Psoas muscle (tissue), 8 donors: ENCODE data around the gene RPL29. TPM values are rescaled to one million over a fixed set of nuclear protein-coding genes. Genes with fewer than 3 reads are reported as not detected.

Source experiments
- ATAC-seq, 4 donors: fragments of 200-7000 bp; cut with Tn5 transposase; one replicate each; pipeline ENCODE4 v1.9.1; 2020; ENCODE audit warnings: moderate library complexity in 3 of 4, mild to moderate bottlenecking in 2 of 4
- DNase-seq, 2 donors: peaks; one replicate each; pipeline ENCODE4 v3.0.0-alpha.2; 2020
- H3K27ac ChIP-seq: fragments of 200-600 bp; one replicate; pipeline ENCODE4 v1.8.0; 2022
- H3K27me3 ChIP-seq, 3 donors: fragments of 200-600 bp in 1 of 3; one replicate each; pipeline versions ENCODE4 v1.6.1 to v1.8.0; 2013 to 2022; ENCODE audit warnings: low read length in 2 of 3, mild to moderate bottlenecking in 2 of 3, moderate library complexity in 1 of 3; ENCODE audit not compliant: insufficient read depth in 3 of 3
- H3K36me3 ChIP-seq, 2 donors: fragments of 200-600 bp in 1 of 2; one replicate each; pipeline versions ENCODE4 v1.6.1 to v1.8.0; 2013 to 2022; ENCODE audit warnings: low read depth in 1 of 2, mild to moderate bottlenecking in 1 of 2, moderate library complexity in 1 of 2; ENCODE audit not compliant: insufficient read depth in 1 of 2
- H3K4me1 ChIP-seq: fragments of 200-600 bp; one replicate; pipeline ENCODE4 v1.8.0; 2022
- H3K4me3 ChIP-seq: fragments of 200-600 bp; one replicate; pipeline ENCODE4 v1.8.0; 2022; ENCODE audit warnings: mild to moderate bottlenecking
- H3K9me3 ChIP-seq: fragments of 200-600 bp; one replicate; pipeline ENCODE4 v1.8.0; 2022
- WGBS, 3 donors: extraction: QIAGEN DNeasy Blood & Tissue Kit; methylation state at CpG; one replicate each; pipeline versions ENCODE4 v1.1.6 to v1.1.7; 2013; 5-methylcytosine and 5-hydroxymethylcytosine counted together
- intact Hi-C, 2 donors: fragments of 100-400 bp; cut with DNase I; formaldehyde crosslinking; loops; one replicate each; pipeline versions ENCODE4 v1.11.0 to v1.14.2; 2022
- polyA plus RNA-seq, 3 donors: library from polyadenylated mRNA; stranded (reverse); fragments of 200-250 nt; gene quantifications; one replicate each; pipeline ENCODE4 v1.2.3, GENCODE V29; 2013
- total RNA-seq, 4 donors: library from RNA; stranded (reverse); fragmentation: NEBNext Ultra II Directional in 2 of 4; extraction: Animal tissue kit (Norgen Biotek cat#: 25700) in 2 of 4; gene quantifications; one replicate each; pipeline versions ENCODE4 v1.2.1 to v1.2.4, GENCODE V29; 2021 to 2023
- TF ChIP-seq, protein P1 (sequence below): fragments of 200-600 bp; IDR thresholded peaks from one replicate; pipeline ENCODE4 v1.8.0; 2022; ENCODE audit warnings: antibody characterized with exemption
- donor health status: healthy with polysubstance abuse.
- donor health status: DM: no; HTN: no; CAD: no; lungs with moderate emphysema.
- donor health status: Bipolar disorder and iron deficiency.
- donor health status: healthy.
- donor health status: DM: yes; HTN: yes; CAD: no.
- donor health status: DM: no; HTN: no; CAD: no.
- donor health status: DM: no; HTN: no; CAD: no.
- donor health status: DM: yes; HTN: yes; CAD: no.

RPL29 gene
- total and polyA plus RNA-seq, 7 donors: 1,113 to 2,767 (median 1,294) TPM

DNA sequence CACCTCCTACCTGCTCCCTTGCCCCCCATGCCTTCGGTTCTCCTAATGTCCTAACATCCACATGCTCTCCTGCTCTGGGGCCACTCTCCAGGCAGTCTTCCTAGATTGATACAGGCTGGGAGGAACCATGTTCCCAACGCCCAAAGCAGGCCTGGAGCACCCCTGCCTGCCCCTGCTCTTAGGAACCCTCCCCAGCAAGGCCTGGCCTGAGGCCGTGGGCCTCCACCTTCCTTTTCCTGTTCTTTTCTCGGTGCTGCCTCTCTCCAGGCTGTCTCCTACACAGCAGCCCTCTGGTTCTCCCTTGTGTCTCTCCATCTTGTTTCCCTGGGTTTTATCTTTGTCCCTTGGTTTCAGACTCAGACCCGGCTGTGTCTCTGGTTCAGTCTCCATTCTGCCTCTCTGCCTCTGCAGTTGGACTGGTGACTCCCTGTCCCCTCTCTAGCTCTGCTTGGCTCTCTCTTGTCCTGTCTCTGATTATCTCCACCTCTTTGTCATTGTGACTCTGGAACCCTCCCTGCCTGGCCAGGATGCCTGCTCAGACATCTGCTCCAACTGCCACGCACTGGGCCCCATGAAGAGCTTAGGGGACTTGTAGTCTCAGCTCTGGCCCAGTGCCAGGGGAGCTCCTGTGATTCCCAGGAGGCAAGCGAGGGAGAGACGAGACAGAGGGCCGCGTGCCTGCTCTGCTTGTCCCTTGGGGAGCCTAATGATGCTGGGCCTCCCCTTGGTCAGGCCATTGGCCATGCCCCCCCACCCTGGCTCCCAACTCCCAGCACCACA is 26.0 kb upstream of the RPL29 start:
- WGBS, 3 donors: 39 to 47% (median 42%) methylated on average over 10 of the region's 10 CpGs
- H3K27me3 ChIP-seq: no peaks in the 10 kb centered on the region
- H3K36me3 ChIP-seq: no peaks in the 10 kb centered on the region
- ATAC-seq: no peak
- H3K9me3 ChIP-seq: no peaks in the 10 kb centered on the region
- no peak overlapping the region for H3K4me3 ChIP-seq
- TF ChIP-seq, protein P1, sequence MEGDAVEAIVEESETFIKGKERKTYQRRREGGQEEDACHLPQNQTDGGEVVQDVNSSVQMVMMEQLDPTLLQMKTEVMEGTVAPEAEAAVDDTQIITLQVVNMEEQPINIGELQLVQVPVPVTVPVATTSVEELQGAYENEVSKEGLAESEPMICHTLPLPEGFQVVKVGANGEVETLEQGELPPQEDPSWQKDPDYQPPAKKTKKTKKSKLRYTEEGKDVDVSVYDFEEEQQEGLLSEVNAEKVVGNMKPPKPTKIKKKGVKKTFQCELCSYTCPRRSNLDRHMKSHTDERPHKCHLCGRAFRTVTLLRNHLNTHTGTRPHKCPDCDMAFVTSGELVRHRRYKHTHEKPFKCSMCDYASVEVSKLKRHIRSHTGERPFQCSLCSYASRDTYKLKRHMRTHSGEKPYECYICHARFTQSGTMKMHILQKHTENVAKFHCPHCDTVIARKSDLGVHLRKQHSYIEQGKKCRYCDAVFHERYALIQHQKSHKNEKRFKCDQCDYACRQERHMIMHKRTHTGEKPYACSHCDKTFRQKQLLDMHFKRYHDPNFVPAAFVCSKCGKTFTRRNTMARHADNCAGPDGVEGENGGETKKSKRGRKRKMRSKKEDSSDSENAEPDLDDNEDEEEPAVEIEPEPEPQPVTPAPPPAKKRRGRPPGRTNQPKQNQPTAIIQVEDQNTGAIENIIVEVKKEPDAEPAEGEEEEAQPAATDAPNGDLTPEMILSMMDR: no peak
- DNase-seq: peak; percentile 59 to 88
- intact Hi-C loops: no loop called here
- H3K27ac ChIP-seq: peak overlapping the region; percentile 92
- peaks cover 95% of the 10 kb centered on the region for H3K4me1 ChIP-seq

DNA sequence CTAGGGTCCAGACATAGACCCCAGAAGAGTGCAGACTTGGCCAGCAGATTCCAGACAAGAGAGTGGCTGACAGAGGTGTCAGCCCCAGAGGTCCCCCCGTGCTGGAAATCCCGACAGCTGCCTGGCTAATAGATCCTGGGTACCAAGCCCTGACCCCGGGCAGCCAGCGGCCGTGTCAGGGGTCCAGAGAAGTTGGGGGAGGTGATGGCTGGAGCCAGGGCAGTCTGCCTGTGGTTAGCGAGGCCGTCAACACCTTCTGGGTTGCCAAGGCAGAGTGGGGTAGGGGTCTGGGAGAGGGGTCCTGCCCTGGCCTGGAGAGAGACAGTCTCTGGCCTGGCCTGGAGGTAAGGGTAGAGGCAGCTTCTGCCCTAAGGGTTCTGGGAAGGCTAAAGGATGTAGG is 25.1 kb upstream of the RPL29 start:
- ATAC-seq (no peak), DNase-seq (peak; percentile 12 to 54)
- 58 to 66% (median 65%) methylated on average over 7 of the region's 7 CpGs for WGBS, 3 donors
- no peaks in the 10 kb centered on the region for H3K36me3 ChIP-seq
- H3K9me3 ChIP-seq: no peaks in the 10 kb centered on the region
- TF ChIP-seq, protein P1: no peak
- intact Hi-C loops: no loop called here
- H3K27ac ChIP-seq: peak overlapping the region; percentile 92
- no peaks in the 10 kb centered on the region for H3K27me3 ChIP-seq
- H3K4me3 ChIP-seq: no peak overlapping the region
- peaks cover 87% of the 10 kb centered on the region for H3K4me1 ChIP-seq

DNA sequence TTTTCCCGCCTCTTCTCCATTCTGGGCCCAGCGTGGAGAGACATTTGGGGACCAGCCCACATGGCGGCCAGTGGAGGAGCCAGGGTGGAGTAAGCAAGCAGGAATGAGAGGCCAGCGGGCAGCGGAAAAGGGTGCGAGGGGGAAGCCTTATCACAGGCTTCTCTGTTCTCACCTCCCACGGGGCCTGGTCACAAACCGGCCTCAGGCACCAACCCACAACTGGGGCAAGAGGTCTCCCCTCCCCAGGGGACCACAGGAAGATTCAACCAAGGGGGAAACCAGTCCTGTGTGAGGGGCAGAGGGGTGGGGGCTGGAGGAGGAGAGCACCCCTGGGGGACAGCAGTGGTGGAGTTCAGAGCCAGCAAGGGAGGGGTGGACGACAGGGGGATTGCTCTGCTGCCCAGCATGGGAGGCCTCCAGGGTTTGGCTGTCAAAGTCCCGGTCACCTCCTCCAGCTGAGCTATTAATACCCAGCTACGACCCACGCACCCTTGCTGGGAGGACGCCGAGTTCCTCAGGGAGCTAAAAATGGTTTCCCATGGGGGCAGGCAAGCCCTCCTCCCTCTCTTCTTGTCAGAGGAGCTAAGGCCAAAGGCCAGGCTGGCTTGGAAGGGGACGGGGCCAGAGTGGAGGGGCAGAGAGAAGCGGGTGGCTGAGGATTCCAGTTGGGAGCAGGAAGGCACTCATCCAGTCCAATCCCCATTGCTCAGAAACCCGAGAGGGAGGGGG is 23.8 kb upstream of the RPL29 start:
- peaks cover 75% of the 10 kb centered on the region for H3K4me1 ChIP-seq
- H3K9me3 ChIP-seq: no peaks in the 10 kb centered on the region
- H3K27me3 ChIP-seq: no peaks in the 10 kb centered on the region
- TF ChIP-seq, protein P1: no peak
- H3K4me3 ChIP-seq: no peak overlapping the region
- no peaks in the 10 kb centered on the region for H3K36me3 ChIP-seq
- 28 to 39% (median 29%) methylated on average over 16 to 17 of the region's 17 CpGs for WGBS, 3 donors
- intact Hi-C loops: no loop called here
- peak; percentile 72 to 85 (median 74) for ATAC-seq
- peak; percentile 75 to 94 for DNase-seq
- H3K27ac ChIP-seq: peak overlapping the region; percentile 92

DNA sequence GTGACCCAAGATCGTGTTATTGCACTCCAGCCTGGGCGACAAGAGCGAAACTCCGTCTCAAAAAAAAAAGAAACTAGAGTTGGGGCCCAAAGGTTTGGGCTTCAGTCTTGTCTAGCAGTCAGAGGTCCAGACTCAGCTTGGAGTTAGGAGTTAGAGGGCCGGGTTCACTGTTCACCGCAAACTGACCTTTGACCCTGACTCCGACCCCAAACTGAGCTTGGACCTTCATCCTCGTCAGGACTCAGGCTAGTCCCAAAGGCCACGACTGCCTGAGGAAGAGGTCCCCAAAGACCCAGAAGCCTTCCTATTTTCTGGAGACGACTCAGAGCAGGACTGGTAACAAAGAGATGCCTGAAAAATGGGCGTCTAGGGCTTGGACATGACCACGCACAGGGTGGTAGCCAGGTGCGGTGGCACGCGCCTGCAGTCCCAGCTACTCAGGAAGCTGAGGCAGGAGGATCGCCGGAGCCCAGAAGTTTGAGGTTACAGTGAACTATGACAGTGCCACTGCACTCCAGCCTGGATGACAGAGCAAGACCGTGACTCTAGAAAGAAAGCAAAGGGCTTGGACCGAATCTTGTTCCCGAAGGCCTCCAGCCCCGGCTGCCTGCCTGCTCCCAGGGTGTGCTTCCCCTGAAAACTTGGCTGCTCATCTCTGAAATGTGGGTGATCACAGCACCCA is 22.8 kb upstream of the RPL29 start:
- ATAC-seq (peak in 2 of 4 donors; percentile 3 to 5), DNase-seq (peak in 1 of 2 donors; percentile 66)
- H3K27me3 ChIP-seq: no peaks in the 10 kb centered on the region
- WGBS, 3 donors: 69 to 87% (median 75%) methylated on average over 21 of the region's 21 CpGs
- H3K27ac ChIP-seq: peak overlapping the region; percentile 92
- no peaks in the 10 kb centered on the region for H3K36me3 ChIP-seq
- no peak overlapping the region for H3K4me3 ChIP-seq
- peaks cover 76% of the 10 kb centered on the region for H3K4me1 ChIP-seq
- intact Hi-C loops: no loop called here
- no peaks in the 10 kb centered on the region for H3K9me3 ChIP-seq
- TF ChIP-seq, protein P1: no peak
